B cell (primary cell): ENCODE data around the gene MMS19. TPM values are rescaled to one million over a fixed set of nuclear protein-coding genes. Genes with fewer than 3 reads are reported as not detected.

Experiments
- ATAC-seq: fragments of 200-7000 bp; cut with Tn5 transposase; one replicate; pipeline ENCODE4 v1.10.0; 2021; ENCODE audit warnings: low read depth, mild to moderate bottlenecking, moderate number of reproducible peaks, moderate library complexity
- CTCF ChIA-PET: fragments of 350-600 bp; sonication (Branson Sonifier 250); formaldehyde crosslinking; loops from one replicate; lab custom pipeline; 2021; ENCODE audit warnings: antibody characterized with exemption, inconsistent platforms; lab: Charles Lee
- POLR2A ChIA-PET: fragments of 350-600 bp; sonication (Branson Sonifier 250); formaldehyde crosslinking; loops from one replicate; lab custom pipeline; 2021; ENCODE audit warnings: antibody characterized with exemption; lab: Charles Lee
- DNase-seq: peaks from one replicate; pipeline ENCODE4 v3.0.0; 2013
- H2AFZ ChIP-seq: 2 replicates; pipeline ENCODE4 v1.6.1; 2012; ENCODE audit warnings: mild to moderate bottlenecking, low read depth, low read length; ENCODE audit not compliant: insufficient read depth, poor library complexity, severe bottlenecking
- H3K27ac ChIP-seq, 2 donors: 1 replicate in 1 of 2; 2 replicates in 1 of 2; pipeline ENCODE4 v1.5.1; 2012 to 2013; ENCODE audit warnings: low read length in 2 of 2, mild to moderate bottlenecking in 2 of 2, moderate library complexity in 1 of 2
- H3K27me3 ChIP-seq, 4 experiments: fragments of 200-600 bp in 1 of 4; sonication (generic) in 1 of 4; replicated peaks in 1 of 4; 1 replicate in 2 of 4; 2 replicates in 2 of 4; pipeline versions ENCODE4 v1.6.1 to v1.7.0; 2013 to 2016; ENCODE audit warnings: low read length in 3 of 4, mild to moderate bottlenecking in 2 of 4, mixed read lengths in 1 of 4, moderate library complexity in 1 of 4; ENCODE audit not compliant: insufficient read depth in 4 of 4, control insufficient read depth in 3 of 4; ENCODE audit errors: control extremely low read depth in 1 of 4
- H3K36me3 ChIP-seq, 2 experiments: replicated peaks in 1 of 2; 1 replicate in 1 of 2; 2 replicates in 1 of 2; pipeline versions ENCODE4 v1.6.1 to v1.7.1; 2013; ENCODE audit warnings: low read length in 1 of 2; ENCODE audit not compliant: insufficient read depth in 2 of 2, control insufficient read depth in 1 of 2; ENCODE audit errors: control extremely low read depth in 1 of 2, extremely low read depth in 1 of 2
- H3K4me1 ChIP-seq, 2 donors: fragments of 200-600 bp in 1 of 2; sonication (generic) in 1 of 2; 1 replicate in 1 of 2; 2 replicates in 1 of 2; pipeline versions ENCODE4 v1.5.1 to v1.6.1; 2013 to 2017; ENCODE audit warnings: low read length in 2 of 2; ENCODE audit not compliant: control insufficient read depth in 2 of 2, insufficient read depth in 2 of 2
- H3K4me2 ChIP-seq: replicated peaks from 2 replicates; pipeline ENCODE3; 2012; ENCODE audit warnings: mild to moderate bottlenecking, low read depth, low read length; ENCODE audit not compliant: poor library complexity, severe bottlenecking
- H3K4me3 ChIP-seq, 5 experiments: fragments of 200-600 bp in 1 of 5; sonication (generic) in 1 of 5; 1 replicate in 3 of 5; 2 replicates in 2 of 5; pipeline versions ENCODE4 v1.5.1 to v1.7.0; 2011 to 2016; ENCODE audit warnings: low read length in 4 of 5, mild to moderate bottlenecking in 4 of 5, low read depth in 2 of 5, control low read depth in 1 of 5, moderate library complexity in 1 of 5; ENCODE audit not compliant: insufficient read depth in 1 of 5; ENCODE audit errors: control extremely low read depth in 1 of 5, extremely low read depth in 1 of 5
- H3K79me2 ChIP-seq: fragments of 200-600 bp; sonication (generic); one replicate; pipeline ENCODE4 v1.6.0; 2016; ENCODE audit warnings: low read length; ENCODE audit not compliant: control insufficient read depth, insufficient read depth
- H3K9ac ChIP-seq: fragments of 200-600 bp; sonication (generic); 2 replicates; pipeline ENCODE4 v1.6.1; 2017; ENCODE audit warnings: mild to moderate bottlenecking, low read length, moderate library complexity
- H3K9me3 ChIP-seq, 3 donors: one replicate each; pipeline versions ENCODE4 v1.6.1 to v1.7.1; 2013; ENCODE audit warnings: low read length in 2 of 3; ENCODE audit not compliant: control insufficient read depth in 2 of 3, insufficient read depth in 1 of 3; ENCODE audit errors: control extremely low read depth in 1 of 3
- H4K20me1 ChIP-seq: 2 replicates; pipeline ENCODE4 v1.6.0; 2012; ENCODE audit warnings: mild to moderate bottlenecking, low read length; ENCODE audit not compliant: insufficient read depth, control insufficient read depth, poor library complexity, severe bottlenecking
- H3K27ac Mint-ChIP-seq: one replicate; pipeline ENCODE4 v1.8.0; 2021; ENCODE audit warnings: mixed read lengths
- H3K27me3 Mint-ChIP-seq: one replicate; pipeline ENCODE4 v1.8.0; 2021; ENCODE audit warnings: mixed read lengths
- H3K4me1 Mint-ChIP-seq: one replicate; pipeline ENCODE4 v1.8.0; 2021; ENCODE audit warnings: mixed read lengths
- H3K4me3 Mint-ChIP-seq: one replicate; pipeline ENCODE4 v1.8.0; 2021; ENCODE audit warnings: mixed read lengths
- H3K9me3 Mint-ChIP-seq: one replicate; pipeline ENCODE4 v1.8.0; 2022; ENCODE audit warnings: mixed read lengths; ENCODE audit not compliant: insufficient read depth
- CTCF ChIP-seq: fragments of 200-600 bp; IDR thresholded peaks from one replicate; pipeline ENCODE4 v1.8.0; 2022; ENCODE audit warnings: antibody characterized with exemption, mild to moderate bottlenecking
- EZH2 ChIP-seq: IDR thresholded peaks from 2 replicates; pipeline ENCODE4 v1.6.1; 2012; ENCODE audit warnings: borderline replicate concordance, low read depth, mild to moderate bottlenecking, moderate library complexity, low read length; ENCODE audit not compliant: insufficient read depth, poor library complexity, severe bottlenecking
- WGBS: methylation state at CpG from one replicate; pipeline ENCODE4 v1.1.5; 2013; ENCODE audit warnings: missing lambda C conversion rate; ENCODE audit not compliant: insufficient coverage; 5-methylcytosine and 5-hydroxymethylcytosine counted together
- intact Hi-C: fragments of 100-400 bp; cut with micrococcal nuclease; formaldehyde crosslinking; loops from one replicate; pipeline ENCODE4 v1.10.0; 2022
- polyA plus RNA-seq: library from polyadenylated mRNA; depleted of rRNA; stranded (reverse); fragments of >200 nt; gene quantifications from 2 replicates; pipeline ENCODE4 v1.2.3, GENCODE V29; 2012
- total RNA-seq, 2 donors: library from RNA; stranded (reverse); fragments of 120-200 nt in 1 of 2; gene quantifications; 1 replicate in 1 of 2; 2 replicates in 1 of 2; pipeline versions ENCODE4 v1.2.3 to v1.2.4, GENCODE V29; 2013 to 2022

MMS19 gene
- total and polyA plus RNA-seq, 2 donors (not counting 1 experiment from before 2014, with no cell fraction given): 82.1 to 102 TPM

GRCh38 chr10:97547962-97548361 lies 49.7 kb upstream of the MMS19 start:
- Histone ChIP-seq H3K9ac (no peak overlapping the region), H3K4me1 (no peaks in the 10 kb centered on the region), H4K20me1 (no peaks in the 10 kb centered on the region), H3K4me2 (no peak overlapping the region), H3K27me3 (no peaks in the 10 kb centered on the region), H3K36me3 (no peaks in the 10 kb centered on the region), H3K27ac (no peak overlapping the region), H3K9me3 (no peaks in the 10 kb centered on the region), H3K79me2 (no peaks in the 10 kb centered on the region), H3K4me3 (no peak overlapping the region), H2AFZ (no peak overlapping the region)
- Mint-ChIP-seq H3K9me3 (no peaks in the 10 kb centered on the region), H3K27ac (no peak overlapping the region), H3K27me3 (peaks cover 8% of the 10 kb centered on the region), H3K4me1 (no peaks in the 10 kb centered on the region), H3K4me3 (no peak overlapping the region)
- intact Hi-C loops: no loop called here
- POLR2A ChIA-PET: no interaction called here
- CTCF ChIA-PET: no interaction called here
- WGBS: 81% methylated on average over 3 of the region's 4 CpGs
- ATAC-seq (no peak), DNase-seq (no peak)
- TF ChIP-seq EZH2: no peak
- TF ChIP-seq CTCF: no peak

- no peaks in the 10 kb centered on the region for H3K36me3 ChIP-seq
- WGBS: 90% methylated on average over 4 of the region's 4 CpGs
- POLR2A ChIA-PET: no interaction called here
- intact Hi-C loops: no loop called here
- no peaks in the 10 kb centered on the region for H4K20me1 ChIP-seq
- no peaks in the 10 kb centered on the region for H3K27me3 ChIP-seq
- H3K4me3 Mint-ChIP-seq: no peak overlapping the region
- no peaks in the 10 kb centered on the region for H3K4me1 ChIP-seq
- H3K79me2 ChIP-seq: no peaks in the 10 kb centered on the region
- CTCF ChIA-PET: no interaction called here
- no peaks in the 10 kb centered on the region for H3K9me3 Mint-ChIP-seq
- no peaks in the 10 kb centered on the region for H3K4me1 Mint-ChIP-seq
- TF ChIP-seq CTCF (no peak), EZH2 (no peak)
- ATAC-seq (no peak), DNase-seq (no peak)
- H3K4me3 ChIP-seq: no peak overlapping the region
- no peak overlapping the region for H3K27ac ChIP-seq
- H3K27ac Mint-ChIP-seq: no peak overlapping the region
- no peak overlapping the region for H3K9ac ChIP-seq
- no peaks in the 10 kb centered on the region for H3K9me3 ChIP-seq
- H3K4me2 ChIP-seq: no peak overlapping the region
- no peak overlapping the region for H2AFZ ChIP-seq
- H3K27me3 Mint-ChIP-seq: peaks cover 8% of the 10 kb centered on the region
These were observed 49.0 kb upstream of the MMS19 start for GRCh38 chr10:97547271-97547600.
